Measurements from ENCODE around the gene DNMT3A. TPM values are rescaled to one million over a fixed set of nuclear protein-coding genes. Genes with fewer than 3 reads are reported as not detected.

DNMT3A gene
- total RNA-seq, 4 donors from 2014 or later, result 14.7 to 40.2 (median 18.3) TPM

GRCh38 chr2:25328152-25329085 lies 13.3 kb downstream of the DNMT3A start:
- 33 to 50% methylated on average over 10 to 14 of the region's 27 CpGs for WGBS, 2 donors (ENCODE audit: low coverage in 1 of 2)
- H3K4me3 ChIP-seq, result no peak overlapping the region
- H3K4me1 ChIP-seq, result peaks cover 0 to 83% (median 43%) of the 10 kb centered on the region in 3 donors
- peaks cover 0 to 12% (median 0%) of the 10 kb centered on the region in 3 donors for H3K9me3 ChIP-seq
- TF ChIP-seq CTCF (IDR thresholded peaks at IDR 0.05) (no peak), POLR2AphosphoS5 (IDR thresholded peaks at IDR 0.05) (no peak), POLR2A (IDR thresholded peaks at IDR 0.05) (no peak), EP300 (IDR thresholded peaks at IDR 0.05) (no peak)
- peaks cover 0 to 12% of the 10 kb centered on the region in 2 donors for H3K36me3 ChIP-seq
- no peaks in the 10 kb centered on the region for H3K27me3 ChIP-seq
- peak overlapping the region in 3 of 4 donors; percentile 41 to 64 (median 56) for H3K27ac ChIP-seq
- ATAC-seq, result no peak

GRCh38 chr2:25326326-25327013 lies 15.3 kb downstream of the DNMT3A start:
- no peak for TF ChIP-seq POLR2A (IDR thresholded peaks at IDR 0.05)
- TF ChIP-seq CTCF (IDR thresholded peaks at IDR 0.05), result no peak
- no peak for TF ChIP-seq POLR2AphosphoS5 (IDR thresholded peaks at IDR 0.05)
- no peak for TF ChIP-seq EP300 (IDR thresholded peaks at IDR 0.05)
- ATAC-seq, result no peak
- H3K27me3 ChIP-seq, result no peaks in the 10 kb centered on the region
- WGBS, 2 donors (ENCODE audit: low coverage in 1 of 2), result 80 to 100% methylated on average over 1 to 3 of the region's 5 CpGs
- peaks cover 0 to 12% (median 0%) of the 10 kb centered on the region in 3 donors for H3K9me3 ChIP-seq
- H3K36me3 ChIP-seq, result peaks cover 0 to 12% of the 10 kb centered on the region in 2 donors
- H3K4me3 ChIP-seq, result no peak overlapping the region
- peak overlapping the region in 1 of 4 donors; percentile 13 for H3K27ac ChIP-seq
- H3K4me1 ChIP-seq, result peaks cover 0 to 83% (median 39%) of the 10 kb centered on the region in 3 donors

GRCh38 chr2:25324905-25325592 lies 16.7 kb downstream of the DNMT3A start:
- WGBS, 2 donors (ENCODE audit: low coverage in 1 of 2), result 38 to 41% methylated on average over 4 to 7 of the region's 16 CpGs

GRCh38 chr2:25324251-25324650 lies 17.5 kb downstream of the DNMT3A start:
- Histone ChIP-seq H3K36me3 (peaks cover 0 to 12% of the 10 kb centered on the region in 2 donors), H3K4me1 (peaks cover 0 to 68% (median 27%) of the 10 kb centered on the region in 3 donors), H3K27ac (peak overlapping the region in 3 of 4 donors; percentile 67 to 78 (median 70)), H3K9me3 (peaks cover 0 to 12% (median 0%) of the 10 kb centered on the region in 3 donors), H3K27me3 (no peaks in the 10 kb centered on the region), H3K4me3 (no peak overlapping the region)
- no CpG with 5 or more reads among the region's 4 CpGs for WGBS, 2 donors (ENCODE audit: low coverage in 1 of 2)
- TF ChIP-seq CTCF (IDR thresholded peaks at IDR 0.05), result no peak
- no peak for TF ChIP-seq EP300 (IDR thresholded peaks at IDR 0.05)
- TF ChIP-seq POLR2AphosphoS5 (IDR thresholded peaks at IDR 0.05), result no peak
- no peak for TF ChIP-seq POLR2A (IDR thresholded peaks at IDR 0.05)
- ATAC-seq, result no peak

More at GRCh38 chr2:25324905-25325592, 16.7 kb downstream of the DNMT3A start:
- Histone ChIP-seq H3K4me3 (no peak overlapping the region), H3K27ac (peak overlapping the region in 3 of 4 donors; percentile 67 to 78 (median 70)), H3K27me3 (no peaks in the 10 kb centered on the region), H3K9me3 (peaks cover 0 to 12% (median 0%) of the 10 kb centered on the region in 3 donors), H3K4me1 (peaks cover 0 to 76% (median 33%) of the 10 kb centered on the region in 3 donors), H3K36me3 (peaks cover 0 to 12% of the 10 kb centered on the region in 2 donors)
- peak in 1 of 4 experiments; percentile 12 for TF ChIP-seq CTCF (IDR thresholded peaks at IDR 0.05)
- peak; percentile 59 for TF ChIP-seq POLR2AphosphoS5 (IDR thresholded peaks at IDR 0.05)
- TF ChIP-seq EP300 (IDR thresholded peaks at IDR 0.05), result no peak
- peak; percentile 85 for ATAC-seq
